Measurements from ENCODE around the gene F7. TPM values are rescaled to one million over a fixed set of nuclear protein-coding genes. Genes with fewer than 3 reads are reported as not detected.
"Not testable (repeated sequence)": the region's sequence is repeated elsewhere in the genome, so short reads cannot be mapped to it uniquely, and the experiment has no call there.

Gene F7
- polyA plus RNA-seq, 4 donors: 2.0 to 4.7 (median 3.1) TPM

DNA sequence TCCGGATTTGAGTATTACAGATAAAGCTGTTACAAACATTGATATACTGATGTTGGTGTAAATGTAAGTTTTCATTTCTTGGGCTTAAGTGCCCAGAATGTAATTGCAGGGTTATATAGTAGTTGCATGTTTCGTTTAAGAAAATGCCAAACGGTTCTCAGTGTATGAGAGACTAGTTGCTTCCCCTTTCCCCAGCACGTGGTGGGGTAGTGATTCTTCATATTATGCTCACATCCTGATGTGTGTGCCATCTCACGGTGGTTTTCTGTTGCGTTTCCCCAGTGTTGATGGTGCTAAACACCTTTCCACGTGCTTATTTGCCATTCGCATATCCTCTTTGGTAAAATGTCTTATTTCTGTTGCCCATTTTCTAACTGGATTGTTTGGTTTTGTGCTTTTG lies 34.7 kb upstream of the F7 start:
- DNase-seq (ENCODE audit: low read depth in 4 of 4, low spot score in 3 of 4): no peak

DNA sequence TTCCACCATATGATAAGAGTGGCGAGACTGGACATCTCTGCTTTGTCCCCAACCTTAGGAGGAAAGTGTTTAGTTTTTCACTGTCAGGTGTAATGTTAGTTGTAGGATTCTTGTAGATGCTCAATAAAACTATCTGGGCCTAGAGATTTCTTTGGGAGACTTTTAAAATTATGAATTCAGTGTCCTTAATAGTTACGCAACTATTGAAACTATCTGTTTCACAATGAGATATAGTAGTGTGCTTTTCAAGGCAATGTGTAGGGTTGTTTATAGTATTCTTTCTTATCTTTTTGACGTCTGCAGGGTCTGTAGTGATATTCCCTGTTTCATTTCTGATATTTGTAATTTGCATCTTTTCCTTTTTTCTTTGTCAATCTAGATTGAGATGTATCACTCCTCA lies 33.2 kb upstream of the F7 start:
- DNase-seq (ENCODE audit: low read depth in 4 of 4, low spot score in 3 of 4): no peak

DNA sequence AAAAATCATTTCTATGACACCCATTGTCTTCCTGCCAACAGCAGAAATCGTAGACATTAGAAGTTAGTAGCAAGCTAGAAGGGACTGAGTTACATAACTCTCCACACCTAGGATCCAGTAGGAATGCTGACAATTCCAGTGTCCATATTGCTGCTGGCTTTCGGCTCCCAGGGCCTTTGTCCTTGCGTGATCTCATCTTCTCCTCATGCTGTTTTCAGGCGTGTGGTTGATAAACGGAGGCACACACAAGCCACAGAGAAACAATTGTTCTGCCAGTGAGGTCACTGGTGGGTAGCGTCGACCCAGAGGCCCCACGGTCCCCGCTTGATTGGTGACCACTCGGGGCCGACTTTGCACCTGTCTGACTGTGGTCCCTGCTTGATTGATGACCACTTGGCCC lies 31.6 kb upstream of the F7 start:
- no peak for DNase-seq (ENCODE audit: low read depth in 4 of 4, low spot score in 3 of 4)

DNA sequence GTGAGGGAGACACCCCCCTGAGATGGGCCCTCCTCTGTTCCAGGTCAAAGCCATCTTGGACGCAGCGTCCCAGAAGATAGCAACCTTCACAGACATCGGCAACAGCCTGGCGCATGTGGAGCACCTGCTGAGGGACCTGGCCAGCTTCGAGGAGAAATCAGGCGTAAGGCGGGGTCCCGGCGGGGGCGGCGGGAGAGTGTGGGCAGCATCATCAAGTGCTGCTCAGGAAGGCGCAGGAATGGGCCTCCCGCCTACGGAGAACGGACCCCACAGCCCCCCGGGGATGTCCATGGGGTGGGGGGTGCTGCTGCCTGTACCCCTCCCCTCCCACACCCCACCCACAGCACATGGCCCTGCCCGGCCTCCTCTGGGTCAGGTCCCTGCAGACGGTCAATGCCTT lies 31.2 kb upstream of the F7 start:
- no peak for DNase-seq (ENCODE audit: low read depth in 4 of 4, low spot score in 3 of 4)

DNA sequence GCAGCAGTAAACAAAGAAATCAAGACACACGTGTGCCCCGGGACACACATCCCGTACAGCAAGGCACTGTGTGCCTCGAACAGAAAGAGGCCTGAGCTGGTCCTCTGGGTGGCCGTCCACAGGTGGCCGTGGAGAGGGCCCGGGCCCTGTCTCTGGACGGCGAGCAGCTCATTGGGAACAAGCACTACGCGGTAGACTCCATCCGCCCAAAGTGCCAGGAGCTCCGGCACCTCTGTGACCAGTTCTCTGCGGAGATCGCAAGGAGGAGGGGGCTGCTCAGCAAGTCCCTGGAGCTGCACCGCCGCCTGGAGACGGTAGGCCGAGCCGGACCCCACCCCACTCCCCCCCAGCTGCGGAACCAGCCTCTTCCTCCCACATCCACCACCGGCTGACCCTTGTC lies 30.7 kb upstream of the F7 start:
- DNase-seq (ENCODE audit: low read depth in 4 of 4, low spot score in 3 of 4): no peak

DNA sequence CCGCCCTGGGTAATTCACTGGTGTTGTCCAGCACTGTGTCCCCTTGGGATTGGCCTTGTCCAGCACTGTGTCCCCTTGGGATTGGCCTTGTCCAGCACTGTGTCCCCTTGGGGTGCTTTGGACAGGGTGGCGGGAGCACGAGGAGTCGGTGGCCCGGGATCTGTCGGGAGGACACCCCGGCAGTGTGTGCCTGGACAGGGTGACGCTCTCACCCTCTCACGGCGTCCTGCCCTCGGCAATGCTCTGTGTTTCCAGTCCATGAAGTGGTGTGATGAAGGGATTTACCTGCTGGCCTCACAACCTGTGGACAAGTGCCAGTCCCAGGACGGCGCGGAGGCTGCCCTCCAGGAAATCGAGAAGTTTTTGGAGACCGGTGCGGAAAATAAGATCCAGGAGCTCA lies 29.9 kb upstream of the F7 start:
- no peak for DNase-seq (ENCODE audit: low read depth in 4 of 4, low spot score in 3 of 4)

DNA sequence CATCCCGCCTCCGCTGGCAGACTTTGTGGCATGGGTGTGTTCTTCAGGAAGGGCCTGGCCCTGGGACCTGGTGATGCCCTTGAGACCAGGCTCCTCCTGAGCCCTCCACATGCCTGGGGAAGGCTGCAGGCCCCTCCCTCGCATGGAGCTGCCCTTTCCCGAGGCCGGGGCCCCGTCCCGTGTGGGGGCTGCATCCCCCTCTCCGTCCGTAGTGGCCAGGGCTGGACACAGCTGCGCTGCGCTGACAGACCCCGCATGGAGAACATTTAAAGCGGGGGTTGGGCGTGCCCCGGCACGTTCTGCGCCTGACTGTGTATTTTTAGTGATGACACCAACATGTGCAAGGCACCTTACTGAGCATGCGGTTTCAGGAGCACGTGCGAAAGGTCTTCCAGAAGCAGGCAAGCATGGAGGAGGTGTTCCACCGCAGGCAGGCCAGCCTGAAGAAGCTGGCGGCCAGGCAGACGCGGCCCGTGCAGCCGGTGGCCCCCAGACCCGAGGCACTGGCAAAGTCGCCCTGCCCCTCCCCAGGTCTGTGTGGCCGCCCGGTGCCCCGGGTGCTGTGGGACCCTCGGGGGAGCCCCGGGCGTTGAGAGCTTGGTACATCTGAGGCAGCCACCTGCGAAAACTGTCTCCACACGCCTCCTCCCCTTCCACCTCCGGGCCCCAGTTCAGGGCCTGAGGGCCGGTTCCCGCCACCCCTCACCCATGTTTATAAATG lies 28.8 kb upstream of the F7 start:
- no peak for DNase-seq (ENCODE audit: low read depth in 4 of 4, low spot score in 3 of 4)

DNA sequence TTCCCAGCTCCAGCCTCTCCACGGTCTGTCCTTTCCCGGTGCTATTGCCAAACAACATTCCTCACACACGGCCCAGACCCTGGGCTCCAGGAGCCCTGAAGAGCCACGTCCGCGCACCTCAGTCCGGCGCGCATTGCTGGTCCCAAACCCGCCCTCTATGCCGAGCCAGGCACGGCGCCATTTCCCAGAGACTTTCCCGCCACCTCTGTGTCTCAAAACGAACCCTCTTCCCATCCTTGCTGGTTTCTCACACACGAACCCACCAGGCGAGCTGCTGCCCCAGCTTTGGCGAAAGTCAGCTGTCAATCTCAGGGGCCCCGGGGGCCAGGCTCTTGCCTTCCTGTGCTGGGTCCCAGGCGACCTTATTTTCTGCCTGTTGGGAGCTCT lies 28.0 kb upstream of the F7 start:
- DNase-seq (ENCODE audit: low read depth in 4 of 4, low spot score in 3 of 4): no peak

DNA sequence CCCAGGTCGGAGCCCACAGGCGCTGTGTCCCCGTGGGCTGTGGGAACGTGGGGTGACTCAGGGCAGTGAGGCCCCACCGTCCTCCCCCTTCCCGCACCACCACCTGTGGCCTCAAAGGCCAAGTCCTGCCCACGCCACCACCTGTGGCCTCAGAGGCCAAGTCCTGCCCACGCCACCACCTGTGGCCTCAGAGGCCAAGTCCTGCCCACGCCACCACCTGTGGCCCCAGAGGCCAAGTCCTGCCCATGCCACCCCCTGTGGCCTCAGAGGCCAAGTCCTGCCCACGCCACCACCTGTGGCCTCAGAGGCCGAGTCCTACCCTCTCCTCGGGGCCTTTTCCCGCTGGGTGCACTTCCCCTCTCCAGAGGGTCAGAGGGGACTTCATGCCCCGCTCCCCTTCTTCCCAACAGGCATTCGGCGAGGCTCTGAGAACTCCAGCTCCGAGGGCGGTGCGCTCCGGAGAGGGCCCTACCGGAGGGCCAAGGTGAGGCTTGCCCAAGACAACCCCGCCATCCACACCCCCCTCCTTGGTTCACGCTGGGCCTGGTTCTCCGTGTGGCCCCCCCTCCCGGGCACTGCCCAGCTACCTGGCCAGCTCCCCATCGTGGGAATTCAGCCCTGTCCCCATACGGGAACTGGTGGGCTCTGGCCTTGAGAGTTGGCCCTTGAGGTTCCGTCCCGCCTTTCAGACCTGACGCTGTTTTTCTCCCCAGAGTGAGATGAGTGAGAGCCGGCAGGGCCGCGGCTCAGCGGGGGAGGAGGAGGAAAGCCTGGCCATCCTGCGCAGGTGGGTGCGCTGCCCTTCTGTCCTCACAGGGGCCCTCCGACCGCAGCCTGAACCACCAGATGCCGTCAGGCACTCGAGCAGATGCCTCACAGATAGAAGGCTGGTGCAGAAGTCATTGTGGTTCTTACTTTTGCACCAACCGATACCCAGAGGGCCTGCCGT lies 27.4 kb upstream of the F7 start:
- DNase-seq (ENCODE audit: low read depth in 4 of 4, low spot score in 3 of 4): no peak

- DNase-seq (ENCODE audit: low read depth in 4 of 4, low spot score in 3 of 4): no peak
These were observed 26.4 kb upstream of the F7 start for GRCh38 chr13:113078902-113079780.

- not testable (repeated sequence) for DNase-seq (ENCODE audit: low read depth in 4 of 4, low spot score in 3 of 4)
These were observed 25.9 kb upstream of the F7 start for GRCh38 chr13:113079781-113080080.

DNA sequence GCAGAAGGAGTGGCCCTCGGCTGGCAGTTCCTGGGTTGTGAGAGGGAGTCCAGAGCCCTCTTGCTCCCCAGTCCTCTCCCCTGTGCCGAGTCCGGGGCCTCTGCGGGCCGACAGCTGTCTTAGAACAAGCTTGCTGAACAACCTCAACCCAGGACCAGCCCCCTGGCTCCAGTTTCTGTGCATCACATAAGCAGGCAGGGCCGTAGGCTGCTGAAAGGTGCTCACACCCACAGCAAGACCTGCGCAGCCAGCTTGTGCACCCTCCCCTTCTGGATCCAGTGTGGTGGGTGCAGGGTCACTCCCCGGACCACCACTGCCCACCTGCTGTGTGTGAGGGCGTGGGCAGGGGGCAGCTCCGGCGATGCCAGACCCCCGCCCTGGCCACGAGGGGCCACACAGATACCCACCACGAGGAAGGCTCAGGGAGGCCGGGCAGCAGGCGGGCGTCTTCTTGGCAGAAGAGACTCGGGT lies 25.2 kb upstream of the F7 start:
- no peak for DNase-seq (ENCODE audit: low read depth in 4 of 4, low spot score in 3 of 4)

GRCh38 chr13:113080901-113081521 lies 24.6 kb upstream of the F7 start:
- DNase-seq (ENCODE audit: low read depth in 4 of 4, low spot score in 3 of 4): no peak

DNA sequence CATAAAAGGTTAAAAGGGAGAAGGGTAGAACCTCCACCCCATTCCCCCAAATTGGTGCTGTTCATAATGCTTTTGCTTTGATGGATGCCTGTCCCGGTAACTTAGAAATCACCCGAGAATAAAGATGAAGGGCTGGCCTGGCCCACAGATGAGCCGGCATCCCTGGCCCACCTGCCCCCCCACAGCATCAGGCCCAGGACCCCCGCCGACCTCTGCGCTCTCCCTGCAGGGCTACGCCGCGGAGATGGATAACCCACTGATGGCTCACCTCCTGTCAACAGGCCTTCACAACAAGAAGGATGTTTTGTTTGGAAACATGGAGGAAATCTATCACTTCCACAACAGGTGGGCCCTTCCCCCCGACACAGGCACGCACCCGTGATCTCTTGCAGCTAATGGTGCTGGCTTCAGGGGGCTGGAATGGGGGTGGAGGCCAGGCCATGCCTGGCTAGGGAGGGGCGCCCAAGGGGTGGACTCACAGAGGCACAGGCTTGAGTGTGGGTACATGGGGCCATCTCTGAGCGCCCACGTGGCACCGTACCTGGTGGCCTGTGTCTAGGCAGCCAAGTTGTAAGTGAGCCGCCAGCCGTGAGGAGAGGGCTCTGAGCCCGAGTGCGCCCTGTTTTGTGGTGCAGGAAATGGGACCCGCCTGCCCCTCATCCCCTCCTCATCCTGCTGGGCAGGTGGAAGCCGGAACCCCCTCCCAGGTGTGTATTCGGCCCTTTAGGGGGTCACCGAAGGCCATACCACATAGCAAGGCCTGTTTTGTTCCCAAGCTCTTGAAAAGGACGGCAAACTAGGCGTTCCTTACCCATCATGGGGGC lies 23.2 kb upstream of the F7 start:
- no peak for DNase-seq (ENCODE audit: low read depth in 4 of 4, low spot score in 3 of 4)

- DNase-seq (ENCODE audit: low read depth in 4 of 4, low spot score in 3 of 4): no peak
These were observed 22.6 kb upstream of the F7 start for GRCh38 chr13:113083022-113083373.

DNA sequence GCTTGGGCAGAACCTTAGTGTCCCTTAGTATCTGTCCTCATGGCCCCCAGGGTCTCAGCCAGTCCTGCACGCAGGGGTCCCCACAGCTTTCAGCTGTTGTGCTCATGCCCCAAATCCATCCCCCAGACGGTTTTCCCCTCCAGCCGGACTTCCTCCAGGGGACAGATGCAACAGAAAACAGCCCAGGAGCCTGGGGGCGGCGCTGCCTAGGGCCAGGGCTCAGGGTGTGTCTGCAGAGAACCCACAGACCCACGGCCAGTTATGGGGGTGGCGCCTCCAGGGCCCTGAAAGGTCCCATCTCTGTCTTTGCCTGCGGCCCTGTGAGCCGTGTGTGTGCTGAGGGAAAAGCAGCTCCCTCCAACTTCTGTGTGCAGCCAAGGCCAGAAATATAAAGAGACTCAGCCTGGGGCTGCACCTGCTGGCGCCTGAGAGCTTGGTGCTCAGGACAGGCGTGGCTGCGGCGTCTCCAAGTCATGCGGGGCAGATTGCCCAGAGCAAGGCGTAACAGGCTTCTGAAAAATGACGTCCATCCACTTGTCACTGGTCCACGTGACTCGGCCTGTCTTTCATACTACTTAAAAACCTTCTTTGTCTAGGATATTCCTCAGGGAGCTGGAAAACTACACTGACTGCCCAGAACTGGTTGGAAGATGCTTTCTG lies 22.1 kb upstream of the F7 start:
- no peak for DNase-seq (ENCODE audit: low read depth in 4 of 4, low spot score in 3 of 4)

DNA sequence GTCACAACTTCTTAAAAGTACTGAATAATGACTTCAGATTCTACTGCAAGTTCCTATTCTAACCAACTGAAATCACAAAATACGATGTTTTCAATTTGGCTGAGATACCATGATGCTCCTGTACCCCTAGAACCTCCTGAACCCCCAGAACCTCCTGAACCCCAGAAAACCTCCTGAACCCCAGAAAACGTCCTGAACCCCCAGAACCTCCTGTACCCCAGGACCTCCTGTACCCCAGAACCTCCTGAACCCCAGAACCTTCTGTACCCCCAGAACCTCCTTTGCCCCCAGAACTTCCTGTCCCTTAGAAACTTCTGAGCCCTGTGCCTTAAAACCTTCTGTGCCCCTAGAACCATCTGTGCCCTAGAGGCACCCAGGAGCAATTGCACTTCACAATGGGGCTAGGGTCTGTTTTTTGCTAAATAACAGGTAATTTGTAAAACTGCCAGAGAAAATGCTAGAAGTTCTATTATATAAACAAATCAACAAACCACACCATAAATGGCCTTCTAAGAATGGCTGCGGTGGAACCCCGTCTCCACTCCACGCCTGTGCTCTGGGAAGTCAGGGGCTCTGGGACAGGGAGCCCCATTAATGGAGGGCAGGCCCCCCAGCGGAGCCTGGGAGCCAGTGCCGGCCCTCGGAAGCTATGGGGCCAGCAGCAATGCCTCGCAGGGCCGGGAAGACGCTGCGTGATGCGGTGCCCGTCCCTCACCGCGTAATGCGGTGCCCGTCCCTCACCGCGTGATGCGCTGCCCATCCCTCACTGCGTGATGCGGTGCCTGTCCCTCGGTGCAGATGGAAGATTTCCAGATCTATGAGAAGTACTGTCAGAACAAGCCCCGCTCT lies 21.3 kb upstream of the F7 start:
- no peak for DNase-seq (ENCODE audit: low read depth in 4 of 4, low spot score in 3 of 4)

DNA sequence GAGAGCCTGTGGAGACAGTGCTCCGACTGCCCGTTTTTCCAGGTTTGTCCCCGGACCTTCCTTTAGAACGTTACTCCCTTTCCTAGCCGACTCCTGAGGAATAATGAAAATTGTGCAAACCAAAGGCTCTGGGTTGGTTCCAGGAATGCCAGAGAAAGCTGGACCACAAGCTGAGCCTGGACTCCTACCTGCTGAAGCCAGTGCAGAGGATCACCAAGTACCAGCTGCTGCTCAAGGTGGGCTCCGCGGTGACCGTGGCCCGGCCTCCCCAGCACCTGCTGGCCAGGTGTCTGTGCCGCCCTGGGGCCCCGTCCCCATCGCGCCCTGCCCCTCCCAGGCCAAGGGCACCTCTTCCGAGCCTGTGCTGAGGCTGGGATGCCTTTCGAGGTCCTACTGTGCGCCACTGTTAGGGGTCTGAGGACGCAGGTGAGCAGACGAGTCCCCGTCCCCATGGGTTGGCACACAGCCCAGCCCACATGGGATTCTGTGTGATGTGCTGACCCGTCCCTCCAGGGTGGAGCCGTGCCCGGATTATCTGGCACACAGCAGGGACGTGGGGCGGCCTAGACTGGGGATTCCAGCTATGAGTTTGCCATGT lies 20.5 kb upstream of the F7 start:
- no peak for DNase-seq (ENCODE audit: low read depth in 4 of 4, low spot score in 3 of 4)

All from right renal pelvis (tissue), 4 donors.